NCI-H2227 (cell line): ENCODE data around the gene AKAP5.

Experiments used
- DNase-seq: peaks from one replicate; lab custom pipeline; 2025; ENCODE audit not compliant: unreplicated experiment; lab: John Stamatoyannopoulos, UW

The AKAP5 gene, protein sequence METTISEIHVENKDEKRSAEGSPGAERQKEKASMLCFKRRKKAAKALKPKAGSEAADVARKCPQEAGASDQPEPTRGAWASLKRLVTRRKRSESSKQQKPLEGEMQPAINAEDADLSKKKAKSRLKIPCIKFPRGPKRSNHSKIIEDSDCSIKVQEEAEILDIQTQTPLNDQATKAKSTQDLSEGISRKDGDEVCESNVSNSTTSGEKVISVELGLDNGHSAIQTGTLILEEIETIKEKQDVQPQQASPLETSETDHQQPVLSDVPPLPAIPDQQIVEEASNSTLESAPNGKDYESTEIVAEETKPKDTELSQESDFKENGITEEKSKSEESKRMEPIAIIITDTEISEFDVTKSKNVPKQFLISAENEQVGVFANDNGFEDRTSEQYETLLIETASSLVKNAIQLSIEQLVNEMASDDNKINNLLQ

DNA sequence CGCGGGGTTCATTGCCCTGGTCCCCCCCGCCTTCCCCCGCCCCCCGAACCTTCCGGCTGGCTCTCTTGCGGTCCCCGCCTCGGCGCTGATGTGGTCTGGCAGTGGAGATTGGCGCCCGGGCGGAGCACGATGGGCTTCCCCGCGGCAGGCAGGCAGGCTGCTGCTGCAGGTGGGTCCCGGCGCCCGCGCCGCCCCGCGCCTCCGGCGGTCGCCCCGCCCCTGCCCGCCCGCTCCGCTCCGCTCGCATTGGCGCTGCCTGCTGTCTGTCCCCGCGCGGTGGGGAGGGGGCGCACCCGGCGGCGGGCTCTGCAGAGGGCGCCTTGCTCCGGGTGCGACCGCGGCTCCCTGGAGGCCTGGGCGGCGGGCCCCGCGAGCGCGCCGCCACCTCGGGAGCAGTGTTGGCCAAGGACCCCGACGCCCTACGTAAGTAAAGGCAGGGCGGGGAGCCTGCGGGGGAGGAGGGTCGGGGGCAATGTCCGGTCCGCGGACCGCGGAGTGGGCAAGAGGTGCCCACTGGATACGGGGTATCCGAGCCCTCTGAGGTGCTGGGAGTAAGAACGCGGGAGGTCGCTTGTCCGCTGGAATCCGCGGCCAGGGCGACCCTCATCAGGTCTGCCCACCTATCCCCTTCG lies at the start of gene AKAP5:
AKAP5 (plus strand) TSS at position 309 of the 632 bp plus-strand sequence. CDS start 2,896 bp downstream, outside the sequence.
- DNase-seq, result peak; percentile 89

DNA sequence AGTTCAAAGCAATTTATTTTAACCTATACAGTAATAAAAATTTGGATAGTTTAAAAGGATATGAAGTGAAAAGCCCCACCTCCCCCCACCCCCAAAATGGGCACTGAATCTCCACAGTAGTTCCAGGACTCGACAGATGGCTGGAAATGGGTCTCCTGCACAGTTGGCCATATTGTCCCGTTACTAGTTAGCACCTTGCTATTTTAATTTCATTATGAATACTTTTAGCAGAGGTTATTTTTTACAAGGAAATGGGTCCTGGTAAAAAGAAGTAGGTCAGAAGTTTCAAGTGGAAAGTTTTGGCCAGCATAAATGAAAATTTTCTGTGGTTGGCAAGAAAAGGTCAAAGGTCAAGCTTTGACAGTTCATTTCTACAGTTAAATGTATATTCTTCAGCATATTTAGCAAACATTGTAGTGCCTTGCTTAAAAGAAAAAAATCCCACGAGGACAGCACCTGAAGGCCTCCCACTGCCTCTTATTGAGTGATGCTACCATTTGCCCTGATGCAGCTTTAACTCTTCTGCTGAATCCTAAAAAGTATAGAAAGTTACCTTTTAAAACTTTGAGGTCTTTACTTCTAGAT lies 48.9 kb upstream of the AKAP5 start:
- DNase-seq, result no peak

DNA sequence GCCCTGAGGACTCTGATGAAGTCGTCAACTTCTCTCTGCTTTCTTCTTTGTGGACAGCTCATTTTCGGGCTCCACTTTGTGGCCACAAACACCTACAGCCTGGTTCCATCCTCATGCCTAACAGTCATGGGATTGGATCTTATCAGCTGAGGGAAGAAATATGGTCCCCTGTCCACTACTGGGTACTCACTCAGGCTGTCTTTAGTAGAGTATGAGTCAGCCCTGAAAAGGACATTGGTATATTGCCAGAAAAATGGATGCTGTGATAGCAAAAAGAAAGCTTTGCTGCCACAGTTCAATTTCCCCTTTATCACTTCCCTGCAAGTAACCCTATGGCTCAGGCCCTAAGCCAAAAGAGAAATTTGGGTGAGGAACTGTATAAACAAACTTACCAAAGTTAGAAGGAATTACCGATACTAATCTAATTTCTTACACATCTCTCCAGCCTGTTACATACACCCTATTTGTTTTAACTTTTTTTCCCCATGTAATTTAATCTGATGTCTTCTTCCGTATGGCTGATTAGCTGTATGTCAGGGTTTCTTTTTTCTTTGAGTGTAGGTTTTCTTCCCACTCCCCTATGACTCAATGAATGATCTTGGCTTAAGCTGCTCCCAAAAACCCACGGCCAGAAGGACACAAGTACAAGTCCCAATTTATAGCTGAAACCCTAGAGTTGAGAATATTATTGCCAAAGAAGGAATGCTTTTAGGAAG lies 48.1 kb upstream of the AKAP5 start:
- no peak for DNase-seq

DNA sequence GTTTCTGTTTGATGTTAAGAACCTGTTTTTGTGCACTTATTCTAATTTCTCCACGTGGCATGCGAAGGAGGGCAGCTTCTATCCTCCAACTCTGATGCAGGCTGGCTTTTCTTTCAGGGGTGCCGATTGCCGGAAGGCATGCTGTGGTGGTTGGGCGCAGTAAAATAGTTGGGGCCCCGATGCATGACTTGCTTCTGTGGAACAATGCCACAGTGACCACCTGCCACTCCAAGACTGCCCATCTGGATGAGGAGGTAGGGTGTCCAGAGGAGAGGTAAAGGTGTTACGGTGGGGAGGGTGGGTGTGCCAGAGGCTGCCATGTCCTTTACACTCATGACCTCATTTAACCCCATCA lies 47.6 kb upstream of the AKAP5 start:
- no peak for DNase-seq

DNA sequence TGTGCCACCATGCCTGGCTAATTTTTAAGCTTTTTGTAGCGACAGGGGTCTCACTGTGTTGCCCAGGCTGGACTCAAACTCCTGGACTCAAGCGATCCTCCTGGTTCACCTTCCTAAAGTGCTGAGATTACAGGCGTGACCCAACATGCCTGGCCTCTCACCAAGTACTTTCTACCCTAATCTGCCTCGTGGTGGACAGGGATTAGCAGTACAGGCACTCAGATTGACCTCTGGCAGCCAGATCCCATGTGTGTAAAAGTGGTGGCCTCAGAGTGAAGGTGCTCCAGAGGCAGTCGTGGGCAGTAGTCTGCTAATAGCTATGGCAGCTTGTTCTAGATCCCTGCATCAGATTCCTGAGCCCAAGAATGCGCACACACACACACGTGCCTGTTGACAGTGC lies 46.3 kb upstream of the AKAP5 start:
- no peak for DNase-seq

DNA sequence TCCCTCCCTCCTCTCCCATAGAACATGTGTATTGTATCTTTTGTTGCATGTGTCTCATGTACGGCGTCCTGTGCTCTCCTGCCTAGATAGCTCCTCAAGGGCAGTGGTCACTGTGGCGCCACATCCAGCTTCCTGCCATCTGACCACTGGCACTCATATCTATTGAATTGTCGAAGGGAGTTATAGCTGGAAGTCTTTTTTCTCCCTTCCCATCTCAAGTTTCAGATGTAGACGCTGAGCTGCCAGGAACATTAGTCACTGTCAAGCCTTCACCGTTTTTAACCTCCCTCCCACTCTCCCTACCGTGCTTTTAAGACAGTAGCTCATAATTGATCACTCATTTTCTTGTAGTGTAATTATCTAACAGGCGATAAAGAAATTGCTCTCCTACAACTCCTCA lies 44.1 kb upstream of the AKAP5 start:
- DNase-seq, result no peak

DNA sequence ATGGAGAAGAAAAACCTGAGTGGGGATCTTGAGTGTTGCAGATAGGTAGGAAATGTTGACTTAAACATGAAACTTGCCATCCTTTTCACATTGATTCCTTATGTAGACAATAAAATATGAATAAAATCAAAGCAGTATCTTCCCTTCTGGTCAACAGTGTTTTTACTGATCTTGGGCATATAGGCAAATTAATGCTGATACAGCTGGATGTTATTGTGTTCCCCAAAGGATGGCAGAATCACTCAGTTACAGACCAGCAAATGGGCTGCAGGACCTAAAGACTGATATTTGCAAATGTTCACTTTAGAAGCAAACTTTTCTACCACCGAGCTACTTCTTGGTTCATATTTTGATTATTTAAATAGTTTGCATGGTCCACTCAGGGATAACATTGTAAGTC lies 43.3 kb upstream of the AKAP5 start:
- DNase-seq, result no peak

DNA sequence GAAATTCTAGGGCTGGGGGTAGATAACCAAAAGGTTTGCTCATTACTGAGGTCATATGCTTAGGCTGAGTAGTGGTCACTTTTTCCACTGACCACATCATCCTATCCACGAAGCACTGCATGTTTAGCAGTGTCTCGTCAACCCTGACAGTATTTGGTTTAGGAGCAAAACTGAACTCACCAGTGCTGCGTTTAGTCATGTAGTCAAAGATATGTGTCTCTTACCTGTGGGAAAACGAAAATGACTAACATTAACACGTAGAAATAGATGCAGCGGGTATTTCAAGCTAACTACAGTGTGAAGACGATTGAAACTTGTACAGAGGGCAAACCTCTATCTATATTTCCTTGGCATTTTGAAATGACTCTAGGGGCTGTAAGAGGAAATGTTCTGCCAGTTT lies 42.5 kb upstream of the AKAP5 start:
- DNase-seq, result no peak

DNA sequence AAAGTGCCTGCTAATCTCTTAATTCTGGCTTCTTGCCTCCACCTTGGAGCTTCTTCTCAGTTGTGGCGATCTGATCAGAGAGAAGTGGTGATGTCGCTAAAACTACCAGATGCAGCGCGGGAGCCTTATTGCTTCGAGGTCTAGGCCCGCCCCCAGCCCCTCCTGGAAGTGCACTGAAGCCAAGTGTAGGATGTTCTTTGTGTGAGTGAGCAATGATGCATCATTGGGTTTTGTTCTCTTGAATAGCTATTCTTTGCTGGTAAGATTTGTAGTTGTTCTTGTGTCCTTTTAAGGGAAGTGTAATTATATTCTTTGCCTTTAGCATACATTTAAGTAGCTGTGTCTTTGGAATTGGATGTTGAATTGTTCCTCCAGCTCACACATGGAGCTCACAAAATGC lies 41.3 kb upstream of the AKAP5 start:
- DNase-seq, result no peak

DNA sequence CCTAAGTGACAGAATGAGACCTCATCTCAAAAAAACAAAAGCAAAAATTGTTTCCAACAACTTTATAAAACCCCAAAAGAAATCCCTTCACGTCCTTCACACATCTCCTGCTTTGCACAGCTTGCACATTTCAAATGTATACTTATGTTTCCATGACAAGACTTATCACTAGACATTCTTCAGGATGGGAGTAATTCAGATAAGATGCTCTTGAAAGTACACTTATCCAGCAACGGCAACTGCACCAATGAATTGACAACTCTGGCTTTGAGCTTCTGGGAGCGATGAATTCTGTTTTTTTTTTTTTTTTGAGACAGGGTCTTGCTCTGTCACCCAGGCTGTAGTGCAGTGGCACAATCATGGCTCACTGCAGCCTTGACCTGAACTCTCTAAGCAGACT lies 30.8 kb upstream of the AKAP5 start:
- DNase-seq, result no peak

DNA sequence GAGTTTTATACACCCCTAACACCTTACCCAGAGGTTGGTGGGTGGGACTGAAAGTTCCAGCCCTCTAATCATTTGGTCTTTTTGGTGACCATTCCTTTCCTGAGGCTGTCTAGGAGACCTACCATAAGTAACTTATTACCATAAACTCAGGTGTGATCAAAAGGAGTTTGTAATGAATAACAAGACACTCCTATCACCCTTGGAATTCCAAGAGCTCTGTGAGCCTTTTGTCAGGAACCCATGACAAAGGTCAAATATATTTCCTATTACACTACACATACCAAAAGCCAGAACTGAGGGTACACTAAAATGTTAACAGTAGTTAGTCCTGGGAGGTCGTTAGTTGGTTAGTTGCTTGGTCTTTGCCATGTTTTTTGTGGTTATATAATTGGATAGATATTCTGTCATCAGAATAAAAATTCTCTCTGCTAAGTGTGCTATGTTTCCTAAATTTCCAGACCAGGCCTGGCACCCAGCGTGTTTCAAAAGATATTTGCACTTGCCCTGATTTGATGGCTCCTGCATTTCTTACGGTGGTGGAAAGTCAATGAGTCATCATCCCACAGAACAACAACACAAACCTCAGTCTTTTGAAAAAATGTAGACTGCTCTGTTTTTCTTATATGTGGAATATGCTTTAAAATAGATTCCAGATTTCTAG lies 27.0 kb upstream of the AKAP5 start:
- DNase-seq, result no peak

DNA sequence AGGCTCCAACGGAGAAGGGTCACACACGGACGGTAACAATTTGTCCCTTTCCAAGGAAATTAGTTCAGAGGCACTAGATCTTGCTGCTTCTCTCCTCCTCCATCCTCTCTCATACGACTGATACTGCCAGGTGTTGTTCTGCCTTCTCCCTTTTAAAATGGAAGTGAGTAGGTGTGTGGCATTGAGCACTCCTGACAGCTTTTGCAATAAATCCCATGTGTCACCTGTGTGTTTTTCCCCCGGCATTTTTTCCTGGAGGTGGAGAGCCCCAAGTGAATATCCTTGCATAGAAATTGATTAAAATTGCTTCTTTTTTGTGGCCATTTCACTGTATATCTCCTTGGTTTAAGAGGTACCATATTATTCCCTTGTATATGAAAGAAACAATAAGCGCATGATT lies 26.2 kb upstream of the AKAP5 start:
- DNase-seq, result no peak

DNA sequence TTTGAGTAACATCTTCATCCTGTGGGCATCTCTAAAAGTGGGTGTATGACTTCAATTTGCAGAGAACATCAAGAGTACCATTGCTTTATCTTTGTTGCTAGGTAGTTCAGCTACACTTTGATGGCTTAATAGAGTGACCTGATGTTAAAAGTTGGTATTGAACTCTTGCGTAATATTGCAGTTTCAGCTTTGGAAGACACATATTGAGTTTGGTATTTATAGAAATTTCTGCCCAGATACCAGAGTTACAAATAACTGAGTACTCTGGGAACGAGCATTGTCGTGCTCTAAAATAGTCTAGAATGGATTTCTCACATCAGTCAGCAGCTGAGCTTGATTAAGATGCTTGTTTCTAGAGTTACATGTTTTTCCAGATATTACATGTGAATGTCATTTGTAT lies 24.8 kb upstream of the AKAP5 start:
- no peak for DNase-seq

DNA sequence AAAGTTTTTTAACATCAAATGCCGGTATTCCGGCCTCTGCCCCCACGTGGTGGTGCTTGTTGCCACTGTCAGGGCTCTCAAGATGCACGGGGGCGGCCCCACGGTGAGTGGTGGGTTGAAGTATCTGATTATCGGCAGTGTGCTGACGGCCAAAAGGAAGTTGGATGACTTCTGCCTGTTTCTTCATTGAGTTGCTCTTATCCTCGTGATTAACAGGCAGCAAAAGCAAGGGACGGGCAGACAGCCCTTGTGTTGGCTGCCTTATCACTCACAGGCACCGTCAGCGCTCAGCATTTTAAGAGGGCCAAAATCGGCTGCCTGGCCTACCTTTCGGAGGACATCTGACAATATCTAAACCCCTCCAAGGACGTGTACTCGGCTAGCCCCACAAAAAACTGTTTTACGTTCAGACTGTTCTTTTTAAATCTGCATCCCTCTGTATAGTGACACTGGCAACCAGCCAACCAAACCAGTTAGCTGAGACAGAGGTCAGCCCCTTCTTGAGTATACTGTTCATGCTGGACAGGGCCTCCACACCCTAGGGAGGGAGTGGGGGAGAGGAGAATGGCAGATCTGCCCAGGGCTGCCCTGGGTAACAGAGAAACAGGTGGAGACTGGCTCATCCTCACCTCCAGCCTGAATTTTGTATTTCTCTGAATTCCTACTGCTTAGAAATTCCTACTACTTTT lies 22.9 kb upstream of the AKAP5 start:
- DNase-seq, result peak; percentile 31

DNA sequence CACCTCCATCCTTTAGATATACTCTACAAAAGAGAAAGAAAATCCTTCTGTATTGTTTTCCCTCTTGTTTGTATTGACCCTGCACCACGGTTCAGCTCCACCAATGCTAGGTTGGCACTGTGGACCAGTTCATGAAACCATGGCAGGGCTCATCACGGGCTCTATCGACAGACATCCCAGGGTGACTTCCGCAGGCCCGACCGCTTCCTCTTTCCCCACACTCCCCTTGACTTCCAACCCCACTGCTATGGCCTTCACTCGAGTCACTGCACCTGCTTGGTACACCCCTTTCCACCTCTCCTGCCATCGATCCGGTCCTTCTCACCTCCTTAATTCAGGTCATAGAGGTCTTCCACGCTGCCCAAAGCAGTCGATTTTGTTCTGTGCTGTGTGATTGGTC lies 21.2 kb upstream of the AKAP5 start:
- DNase-seq, result no peak

DNA sequence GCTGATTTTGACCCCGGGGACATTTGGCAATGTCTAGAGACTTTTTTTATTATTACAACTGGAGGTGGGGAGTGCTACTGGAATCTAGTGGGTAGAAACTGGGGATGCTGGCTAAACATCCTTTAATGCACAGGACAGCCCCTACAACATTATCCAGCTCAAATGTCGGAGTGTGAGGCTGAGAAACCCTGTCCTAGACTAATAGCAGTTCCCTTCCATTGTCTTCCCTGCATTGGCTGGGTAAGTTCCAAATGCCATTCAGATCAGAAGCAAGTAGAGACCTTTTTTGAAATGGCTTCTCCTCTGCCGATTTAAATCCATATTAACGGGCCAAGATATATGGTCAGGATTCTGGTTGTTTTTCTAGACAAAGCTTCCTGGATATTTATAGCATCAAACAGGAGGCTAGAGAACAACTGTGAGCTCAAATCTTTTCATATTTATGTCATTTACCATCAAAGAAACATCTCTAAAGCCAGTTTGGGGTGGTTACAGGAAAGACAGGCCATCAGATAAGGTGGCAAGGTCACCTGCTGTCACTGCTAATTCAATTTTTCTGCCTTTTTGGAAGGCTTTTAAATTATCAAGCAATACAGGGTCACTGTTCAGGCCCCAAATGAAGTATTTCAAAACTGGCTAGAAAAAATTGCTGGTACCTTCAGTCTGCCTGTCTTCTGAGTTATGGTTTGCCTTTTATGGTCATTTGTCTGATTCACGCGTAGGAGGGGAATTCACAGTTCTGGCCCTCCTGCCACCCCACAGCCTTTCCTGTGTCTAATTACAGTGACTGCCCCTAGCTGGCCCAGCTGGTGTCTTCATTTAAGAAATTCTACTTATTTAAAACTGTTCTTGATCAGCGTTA lies 20.1 kb upstream of the AKAP5 start:
- peak; percentile 36 for DNase-seq

DNA sequence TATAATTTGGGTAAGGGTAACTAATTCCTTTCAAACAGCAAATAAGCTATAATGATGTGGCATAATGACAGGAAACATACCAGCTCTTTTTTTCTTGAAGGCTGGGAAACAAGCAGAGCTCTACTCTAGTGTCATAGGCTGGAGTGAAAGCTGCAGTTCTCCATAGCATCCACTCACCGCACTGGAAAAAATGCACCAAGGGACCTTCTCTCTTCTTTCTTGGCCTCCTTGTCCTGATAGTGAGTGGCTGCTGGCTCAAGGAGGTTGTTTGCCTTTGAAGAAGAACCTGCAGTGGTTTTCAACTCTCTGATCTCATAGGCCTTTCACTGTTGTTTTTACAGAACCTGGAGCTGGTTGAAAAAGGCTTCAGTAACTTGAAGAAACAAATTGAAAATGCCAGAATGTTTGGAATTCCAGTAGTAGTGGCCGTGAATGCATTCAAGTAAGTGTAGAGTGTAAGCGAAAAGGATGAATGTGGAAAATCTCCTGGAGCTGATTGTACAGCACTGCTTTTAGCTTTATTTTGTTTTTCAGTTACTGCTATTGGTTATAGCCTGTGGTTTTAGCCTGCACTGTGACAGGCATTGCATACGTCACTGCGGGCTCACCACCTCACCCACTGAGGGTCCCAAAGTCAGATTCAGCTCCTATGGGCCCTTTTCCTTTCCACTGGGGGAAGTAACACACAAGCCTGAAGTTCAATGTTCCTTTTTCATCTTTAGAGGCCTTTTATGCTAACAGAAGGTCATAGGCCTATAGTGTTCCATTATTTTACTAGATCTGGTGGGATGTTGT lies 17.2 kb upstream of the AKAP5 start:
- no peak for DNase-seq

DNA sequence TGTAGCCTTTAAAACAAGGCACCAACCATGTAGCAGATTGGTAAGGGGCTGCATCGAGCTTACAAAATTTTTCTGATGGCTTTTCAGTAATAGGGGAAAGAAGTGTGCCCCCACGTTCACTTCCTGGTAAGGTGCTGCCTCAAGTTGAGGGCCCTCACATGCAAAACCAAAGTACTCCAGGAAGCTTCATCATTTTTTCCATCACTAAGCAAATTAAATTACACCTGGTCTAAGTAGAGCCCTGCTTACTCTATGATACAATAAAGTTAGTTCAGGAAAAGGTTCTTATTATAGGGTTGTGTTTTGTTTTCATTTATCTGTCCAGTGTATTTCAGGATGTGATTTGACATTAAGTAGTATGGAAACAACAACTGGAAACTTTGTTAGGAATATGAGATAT lies 15.0 kb upstream of the AKAP5 start:
- DNase-seq, result no peak

DNA sequence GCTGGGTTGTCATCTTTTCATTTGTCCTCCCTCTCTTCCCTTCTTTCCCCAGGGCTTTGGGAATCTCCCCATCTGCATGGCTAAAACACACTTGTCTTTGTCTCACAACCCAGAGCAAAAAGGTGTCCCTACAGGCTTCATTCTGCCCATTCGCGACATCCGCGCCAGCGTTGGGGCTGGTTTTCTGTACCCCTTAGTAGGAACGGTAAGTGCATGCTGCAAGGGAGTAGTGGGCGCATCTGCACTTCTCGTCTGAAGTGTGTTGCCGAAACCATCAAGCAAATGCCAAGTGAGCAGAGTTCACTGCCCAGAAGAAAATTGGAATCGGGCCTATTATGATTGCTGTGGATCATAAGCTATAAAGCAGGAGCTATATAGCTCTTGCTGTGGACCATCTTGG lies 10.6 kb upstream of the AKAP5 start:
- DNase-seq, result no peak
